GM12891 (cell line): Measurements from ENCODE around the gene APBA2.

Experiments
- DNase-seq: peaks from one replicate; pipeline ENCODE4 v3.0.0; 2011; ENCODE audit warnings: low spot score; ENCODE audit not compliant: insufficient read length
- FAIRE-seq: peaks from 2 replicates; lab custom pipeline; 2011; peaks lifted over from hg19 to GRCh38; lab: Jason Lieb, UNC
- PAX5 ChIP-seq: IDR thresholded peaks from 2 replicates; pipeline ENCODE4 v1.6.1; 2011; ENCODE audit warnings: low read length, moderate library complexity, mild to moderate bottlenecking; ENCODE audit not compliant: insufficient read depth, severe bottlenecking
- POLR2A ChIP-seq: IDR thresholded peaks from 2 replicates; pipeline ENCODE4 v1.6.1; 2011; ENCODE audit warnings: low read depth, low read length, control low read depth
- POLR2AphosphoS5 ChIP-seq: IDR thresholded peaks from 2 replicates; pipeline ENCODE4 v1.6.1; 2011; ENCODE audit warnings: low read depth, low read length, control low read depth
- POU2F2 ChIP-seq: IDR thresholded peaks from 2 replicates; pipeline ENCODE4 v1.6.1; 2011; ENCODE audit warnings: low read depth, mild to moderate bottlenecking, control low read depth, low read length, moderate library complexity
- SPI1 ChIP-seq: IDR thresholded peaks from 2 replicates; pipeline ENCODE4 v1.6.1; 2011; ENCODE audit warnings: low read depth, low read length, control low read depth
- TAF1 ChIP-seq: IDR thresholded peaks from 2 replicates; pipeline ENCODE4 v1.6.1; 2011; ENCODE audit warnings: low read depth, low read length, control low read depth

APBA2 gene

DNA sequence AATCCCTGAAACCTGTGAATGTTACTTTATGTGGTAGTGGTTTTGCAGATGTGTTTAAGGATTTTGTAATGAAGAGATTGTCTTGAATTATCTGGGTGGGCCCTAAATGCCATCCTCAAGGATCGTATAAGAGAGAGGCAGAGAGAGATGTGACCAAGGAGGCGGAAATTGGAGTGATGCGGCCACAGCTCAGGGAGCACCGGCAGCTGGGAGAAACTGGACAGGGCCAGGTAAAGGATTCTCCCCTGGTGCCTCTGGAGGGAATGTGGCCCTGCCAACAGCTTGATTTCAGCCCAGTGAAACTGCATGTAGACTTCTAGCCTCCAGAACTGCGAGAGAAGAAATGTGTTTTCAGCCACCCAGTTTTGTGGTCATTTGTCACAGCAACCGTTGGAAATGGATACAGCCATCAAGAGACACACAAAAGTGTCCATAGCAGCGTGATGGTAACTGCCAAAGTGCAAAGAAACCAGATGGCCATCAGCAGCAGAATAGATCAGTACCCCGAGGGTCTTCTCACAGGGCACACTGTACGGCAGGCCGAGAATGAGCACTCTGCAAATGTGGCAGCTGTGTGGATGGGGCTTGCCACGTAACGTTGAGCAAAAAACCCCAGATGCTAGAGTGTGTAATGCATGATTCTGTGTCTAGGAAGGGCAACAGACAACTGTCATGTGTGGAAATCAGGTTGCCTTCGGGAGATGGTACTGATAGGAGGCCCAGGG lies 12.2 kb downstream of the APBA2 start:
- TF ChIP-seq PAX5 (no peak), TAF1 (no peak), SPI1 (no peak), POU2F2 (no peak), POLR2AphosphoS5 (no peak), POLR2A (no peak)
- FAIRE-seq (no peak), DNase-seq (no peak)

DNA sequence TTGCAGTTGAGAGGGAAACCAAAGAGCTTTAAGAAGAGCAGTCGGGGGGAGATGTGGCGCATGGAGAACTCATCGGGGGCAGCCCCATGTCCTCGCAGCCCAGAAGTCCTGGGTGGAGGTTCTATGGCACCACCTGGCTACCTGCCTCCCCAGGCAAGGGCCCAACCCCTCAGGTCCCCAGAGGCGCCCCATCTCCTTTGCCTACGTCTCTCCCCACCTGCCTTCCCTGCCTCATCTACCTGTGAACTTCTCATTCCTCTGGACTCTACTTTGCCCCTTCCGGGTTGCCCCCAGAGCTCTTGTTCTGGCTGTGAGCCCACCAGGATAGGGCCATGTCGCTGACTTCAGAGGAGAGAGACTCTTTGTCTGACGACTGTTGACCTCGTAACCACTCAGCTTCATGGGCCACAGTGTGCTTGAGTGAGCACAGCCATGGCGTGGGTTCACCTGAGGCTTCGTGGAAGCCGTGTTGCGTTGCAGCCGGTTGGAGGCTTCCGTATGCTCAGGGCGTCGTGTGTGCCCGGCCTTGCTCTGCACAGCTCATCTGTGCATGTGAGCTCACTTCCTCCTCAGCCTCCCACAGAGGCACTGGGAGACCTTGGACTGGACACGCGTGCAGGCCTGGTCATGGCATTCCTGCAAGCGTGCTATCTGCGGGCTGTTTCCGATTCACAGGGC lies 13.4 kb downstream of the APBA2 start:
- TF ChIP-seq SPI1 (no peak), PAX5 (no peak), POLR2AphosphoS5 (no peak), POU2F2 (no peak), TAF1 (no peak), POLR2A (no peak)
- no peak for DNase-seq
- FAIRE-seq, result no peak

DNA sequence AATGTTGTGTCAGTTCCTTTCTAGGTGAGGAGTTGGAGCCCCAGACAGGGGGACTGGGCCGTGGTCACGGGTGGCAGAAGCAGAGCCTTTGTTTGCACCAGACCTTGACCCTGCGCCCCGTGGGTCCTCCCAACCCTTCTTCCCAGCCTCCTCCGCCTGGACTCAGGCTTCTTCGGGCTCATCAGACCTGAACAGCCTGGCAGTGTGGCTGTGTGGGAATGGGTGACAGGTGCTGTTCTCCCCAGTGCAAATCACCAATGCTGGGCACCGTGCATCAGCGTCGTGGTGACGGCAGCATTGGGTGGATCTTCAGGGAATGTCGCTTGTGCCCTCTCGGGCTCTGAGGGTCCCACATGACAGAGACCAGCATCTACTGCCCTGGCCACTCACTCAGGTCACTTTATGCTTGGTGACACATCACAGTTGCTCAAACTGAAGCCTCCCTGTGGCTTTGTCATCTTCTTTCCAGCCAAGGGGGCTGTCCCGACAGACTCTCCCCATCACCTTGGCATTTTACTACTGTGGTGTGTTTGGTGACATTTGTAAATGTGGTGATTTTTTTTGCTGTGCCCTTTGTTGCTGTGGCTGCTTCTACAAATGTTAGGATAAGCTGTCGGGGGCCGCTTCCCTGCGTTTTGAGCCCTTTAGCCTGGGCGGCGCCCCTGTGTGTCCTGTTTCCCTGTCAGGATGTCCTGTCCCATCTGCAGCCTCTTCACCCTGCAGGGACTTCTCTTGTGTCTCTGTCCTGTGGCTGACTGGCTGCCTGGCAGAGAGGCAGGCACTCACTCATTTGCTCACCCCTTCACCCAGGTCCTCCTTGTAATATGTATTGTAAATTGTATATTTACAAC lies 14.5 kb downstream of the APBA2 start:
- TF ChIP-seq POLR2AphosphoS5 (no peak), PAX5 (no peak), POU2F2 (no peak), POLR2A (no peak), TAF1 (no peak), SPI1 (no peak)
- FAIRE-seq, result no peak
- DNase-seq, result no peak

DNA sequence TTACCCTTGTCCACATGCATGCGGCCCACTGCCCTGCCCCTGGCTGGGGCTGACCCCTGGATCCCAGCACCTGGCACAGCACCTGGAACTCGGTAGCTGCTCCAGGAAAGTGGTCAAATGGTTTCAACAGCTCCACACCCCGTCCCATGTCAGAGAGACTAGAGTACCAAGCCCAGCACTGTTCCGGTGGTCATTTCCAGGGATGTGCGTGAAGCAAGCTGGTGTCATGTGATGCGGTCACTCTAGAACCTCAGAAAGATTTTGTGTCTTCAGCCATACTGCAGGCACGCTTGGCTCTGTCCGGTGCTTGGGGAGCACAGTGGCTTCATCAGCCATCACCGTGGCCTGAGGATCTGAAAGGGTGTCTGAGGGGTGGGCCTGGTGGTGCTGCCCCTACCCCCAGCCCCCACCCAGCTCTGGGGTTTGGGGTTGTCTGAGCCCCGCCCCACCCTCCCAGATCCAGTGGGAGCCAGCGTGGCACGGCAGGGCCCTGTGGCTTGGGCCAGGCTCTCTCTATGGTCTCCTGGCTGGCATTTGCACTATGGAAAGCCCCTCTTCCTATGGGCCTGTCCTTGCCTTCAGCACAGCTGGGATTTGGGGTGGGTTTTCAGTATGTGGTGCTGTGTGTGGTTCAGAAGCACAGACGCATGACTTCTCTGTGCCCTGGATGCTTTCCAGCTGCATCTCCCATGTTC lies 15.3 kb downstream of the APBA2 start:
- TF ChIP-seq POU2F2 (no peak), PAX5 (no peak), SPI1 (no peak), POLR2A (no peak)
- FAIRE-seq, result no peak
- DNase-seq, result no peak

DNA sequence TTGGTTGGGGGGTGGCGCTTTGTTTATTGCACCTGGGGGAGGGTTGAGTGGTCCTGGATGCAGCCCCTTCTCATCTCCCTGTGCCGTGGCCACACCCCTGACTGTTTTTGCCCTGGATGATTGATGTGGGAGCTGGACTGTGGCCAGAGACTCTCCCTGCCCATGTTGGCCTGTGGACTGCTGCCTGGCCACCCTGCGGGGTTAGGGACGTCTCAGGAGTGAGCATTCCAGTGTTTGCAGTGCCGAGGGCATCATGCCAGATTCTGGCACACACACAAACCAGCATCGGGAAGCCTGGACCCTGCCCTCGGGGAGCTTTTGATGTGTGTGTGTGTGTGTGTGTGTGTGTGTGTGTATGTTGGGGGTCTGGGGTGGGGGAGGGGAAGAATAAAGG lies 15.8 kb downstream of the APBA2 start:
- no peak for TF ChIP-seq POLR2A
- TF ChIP-seq POLR2AphosphoS5, result no peak
- no peak for TF ChIP-seq SPI1
- TF ChIP-seq TAF1, result no peak
- no peak for TF ChIP-seq PAX5
- TF ChIP-seq POU2F2, result no peak
- DNase-seq (no peak), FAIRE-seq (no peak)

DNA sequence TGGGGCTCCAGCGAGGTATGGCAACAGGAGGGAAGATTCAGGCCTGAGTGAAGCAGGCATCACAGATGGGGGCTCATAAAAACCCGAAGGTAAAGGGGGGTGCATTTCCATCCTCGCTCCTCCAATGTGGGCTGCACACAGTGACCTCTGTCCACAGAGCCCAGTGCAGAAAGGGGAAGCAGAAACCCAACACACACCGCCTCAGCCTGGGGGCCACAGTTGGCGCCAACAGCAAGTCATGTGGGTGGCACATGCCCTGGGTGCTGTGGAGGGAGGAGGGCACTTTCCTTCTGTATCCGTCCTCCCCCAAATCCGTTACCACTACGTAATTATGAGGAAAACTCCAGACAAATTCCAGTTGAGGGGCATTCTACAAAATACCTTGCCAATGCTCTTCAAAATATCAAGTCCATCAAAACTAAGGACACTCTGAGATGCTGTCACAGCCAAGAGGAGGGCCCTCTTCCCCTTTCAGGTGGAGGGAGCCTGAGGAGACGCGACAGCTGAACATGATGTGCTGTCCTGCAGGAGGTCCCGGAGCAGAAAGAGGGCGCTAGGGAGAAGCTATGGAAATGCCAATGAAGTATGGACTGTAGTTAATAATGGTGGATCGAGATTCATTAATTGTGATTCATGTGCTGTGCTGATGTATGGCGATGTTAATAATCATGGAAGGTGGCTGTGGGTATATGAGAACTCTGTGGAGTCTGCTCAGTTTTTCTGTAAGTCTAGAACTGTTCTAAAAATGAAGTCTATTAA lies 16.4 kb downstream of the APBA2 start:
- DNase-seq, result no peak
- no peak for TF ChIP-seq POLR2AphosphoS5
- TF ChIP-seq POLR2A, result no peak
- TF ChIP-seq TAF1, result no peak
- TF ChIP-seq POU2F2, result no peak
- TF ChIP-seq PAX5, result no peak
- no peak for TF ChIP-seq SPI1

DNA sequence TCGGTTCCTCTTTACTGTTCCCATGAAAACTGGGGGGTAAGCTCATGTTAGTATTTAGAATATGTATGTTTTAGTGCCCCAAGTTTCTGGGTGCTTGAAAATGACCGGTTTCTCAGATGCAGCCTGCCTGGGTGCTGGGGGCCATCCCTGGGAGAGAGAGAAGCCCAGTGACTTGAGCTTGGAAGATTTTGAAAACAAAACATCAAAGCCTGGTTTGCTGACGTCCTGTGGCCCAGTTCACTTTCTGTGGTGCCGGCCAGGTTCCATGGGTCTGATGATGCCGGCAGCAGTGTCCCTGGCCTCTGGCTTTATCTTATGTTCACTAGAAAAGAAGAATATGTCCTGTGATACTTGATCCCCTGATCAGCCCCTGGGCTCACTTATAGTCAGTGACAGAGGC lies 17.1 kb downstream of the APBA2 start:
- FAIRE-seq (no peak), DNase-seq (no peak)
- TF ChIP-seq PAX5, result no peak
- no peak for TF ChIP-seq POLR2A

More for the DNA sequence above, 16.4 kb downstream of the APBA2 start:
- no peak for FAIRE-seq

DNA sequence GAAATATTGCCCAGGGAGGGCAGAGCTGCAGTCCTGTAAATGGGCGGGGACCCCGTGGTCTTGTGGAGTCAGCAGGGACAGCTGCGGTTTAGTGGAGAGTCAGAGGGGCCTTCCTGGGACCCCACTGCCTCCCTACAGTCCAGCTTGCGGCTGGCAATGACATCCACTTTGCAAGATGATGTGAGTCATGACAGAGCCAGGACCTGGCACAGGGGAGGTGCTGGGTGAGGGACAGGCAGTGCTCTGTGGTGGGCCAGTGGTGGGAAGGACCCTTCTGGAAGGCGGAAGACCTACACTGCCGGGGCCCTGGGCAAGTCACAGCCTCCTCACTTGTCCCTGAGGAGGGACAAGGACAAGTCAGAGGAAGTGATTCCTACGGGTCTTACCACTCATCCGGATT lies 17.8 kb downstream of the APBA2 start:
- TF ChIP-seq POU2F2, result no peak
- no peak for TF ChIP-seq PAX5
- no peak for TF ChIP-seq SPI1
- no peak for TF ChIP-seq POLR2AphosphoS5
- TF ChIP-seq TAF1, result no peak
- no peak for TF ChIP-seq POLR2A
- FAIRE-seq (no peak), DNase-seq (no peak)

DNA sequence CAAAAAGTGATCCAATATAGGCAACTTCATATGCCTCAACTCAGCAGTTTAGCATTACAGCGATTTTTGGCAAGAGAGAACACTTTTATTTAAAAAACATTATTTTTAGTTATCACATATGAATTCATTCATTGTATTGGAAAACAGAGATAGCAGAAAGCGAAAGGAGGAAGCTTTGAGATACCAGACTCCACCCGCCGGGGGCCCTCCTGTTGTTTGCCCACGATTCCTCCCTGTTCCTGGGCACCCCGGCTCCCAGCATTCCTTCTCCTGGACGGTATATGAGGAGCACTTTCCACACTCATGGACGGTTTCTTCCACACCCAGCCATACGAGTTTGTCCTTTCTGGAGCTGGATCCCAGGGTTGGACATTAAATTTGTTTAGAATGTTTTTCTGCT lies 18.2 kb downstream of the APBA2 start:
- FAIRE-seq (no peak), DNase-seq (no peak)
- no peak for TF ChIP-seq POLR2AphosphoS5
- TF ChIP-seq TAF1, result no peak
- no peak for TF ChIP-seq POU2F2
- TF ChIP-seq PAX5, result no peak
- TF ChIP-seq SPI1, result no peak
- TF ChIP-seq POLR2A, result no peak
